B cell (primary cell): ENCODE results near the gene GFPT2. TPM values are rescaled to one million over a fixed set of nuclear protein-coding genes. Genes with fewer than 3 reads are reported as not detected.

Experiments used
- ATAC-seq: fragments of 200-7000 bp; cut with Tn5 transposase; one replicate; pipeline ENCODE4 v1.10.0; 2021; ENCODE audit warnings: low read depth, mild to moderate bottlenecking, moderate number of reproducible peaks, moderate library complexity
- CTCF ChIA-PET: fragments of 350-600 bp; sonication (Branson Sonifier 250); formaldehyde crosslinking; loops from one replicate; lab custom pipeline; 2021; ENCODE audit warnings: antibody characterized with exemption, inconsistent platforms; lab: Charles Lee
- POLR2A ChIA-PET: fragments of 350-600 bp; sonication (Branson Sonifier 250); formaldehyde crosslinking; loops from one replicate; lab custom pipeline; 2021; ENCODE audit warnings: antibody characterized with exemption; lab: Charles Lee
- DNase-seq: peaks from one replicate; pipeline ENCODE4 v3.0.0; 2013
- H2AFZ ChIP-seq: 2 replicates; pipeline ENCODE4 v1.6.1; 2012; ENCODE audit warnings: mild to moderate bottlenecking, low read depth, low read length; ENCODE audit not compliant: insufficient read depth, poor library complexity, severe bottlenecking
- H3K27ac ChIP-seq, 2 donors: 1 replicate in 1 of 2; 2 replicates in 1 of 2; pipeline ENCODE4 v1.5.1; 2012 to 2013; ENCODE audit warnings: low read length in 2 of 2, mild to moderate bottlenecking in 2 of 2, moderate library complexity in 1 of 2
- H3K27me3 ChIP-seq, 4 experiments: fragments of 200-600 bp in 1 of 4; sonication (generic) in 1 of 4; replicated peaks in 1 of 4; 1 replicate in 2 of 4; 2 replicates in 2 of 4; pipeline versions ENCODE4 v1.6.1 to v1.7.0; 2013 to 2016; ENCODE audit warnings: low read length in 3 of 4, mild to moderate bottlenecking in 2 of 4, mixed read lengths in 1 of 4, moderate library complexity in 1 of 4; ENCODE audit not compliant: insufficient read depth in 4 of 4, control insufficient read depth in 3 of 4; ENCODE audit errors: control extremely low read depth in 1 of 4
- H3K36me3 ChIP-seq, 2 experiments: replicated peaks in 1 of 2; 1 replicate in 1 of 2; 2 replicates in 1 of 2; pipeline versions ENCODE4 v1.6.1 to v1.7.1; 2013; ENCODE audit warnings: low read length in 1 of 2; ENCODE audit not compliant: insufficient read depth in 2 of 2, control insufficient read depth in 1 of 2; ENCODE audit errors: control extremely low read depth in 1 of 2, extremely low read depth in 1 of 2
- H3K4me1 ChIP-seq, 2 donors: fragments of 200-600 bp in 1 of 2; sonication (generic) in 1 of 2; 1 replicate in 1 of 2; 2 replicates in 1 of 2; pipeline versions ENCODE4 v1.5.1 to v1.6.1; 2013 to 2017; ENCODE audit warnings: low read length in 2 of 2; ENCODE audit not compliant: control insufficient read depth in 2 of 2, insufficient read depth in 2 of 2
- H3K4me2 ChIP-seq: replicated peaks from 2 replicates; pipeline ENCODE3; 2012; ENCODE audit warnings: mild to moderate bottlenecking, low read depth, low read length; ENCODE audit not compliant: poor library complexity, severe bottlenecking
- H3K4me3 ChIP-seq, 5 experiments: fragments of 200-600 bp in 1 of 5; sonication (generic) in 1 of 5; 1 replicate in 3 of 5; 2 replicates in 2 of 5; pipeline versions ENCODE4 v1.5.1 to v1.7.0; 2011 to 2016; ENCODE audit warnings: low read length in 4 of 5, mild to moderate bottlenecking in 4 of 5, low read depth in 2 of 5, control low read depth in 1 of 5, moderate library complexity in 1 of 5; ENCODE audit not compliant: insufficient read depth in 1 of 5; ENCODE audit errors: control extremely low read depth in 1 of 5, extremely low read depth in 1 of 5
- H3K79me2 ChIP-seq: fragments of 200-600 bp; sonication (generic); one replicate; pipeline ENCODE4 v1.6.0; 2016; ENCODE audit warnings: low read length; ENCODE audit not compliant: control insufficient read depth, insufficient read depth
- H3K9ac ChIP-seq: fragments of 200-600 bp; sonication (generic); 2 replicates; pipeline ENCODE4 v1.6.1; 2017; ENCODE audit warnings: mild to moderate bottlenecking, low read length, moderate library complexity
- H3K9me3 ChIP-seq, 3 donors: one replicate each; pipeline versions ENCODE4 v1.6.1 to v1.7.1; 2013; ENCODE audit warnings: low read length in 2 of 3; ENCODE audit not compliant: control insufficient read depth in 2 of 3, insufficient read depth in 1 of 3; ENCODE audit errors: control extremely low read depth in 1 of 3
- H4K20me1 ChIP-seq: 2 replicates; pipeline ENCODE4 v1.6.0; 2012; ENCODE audit warnings: mild to moderate bottlenecking, low read length; ENCODE audit not compliant: insufficient read depth, control insufficient read depth, poor library complexity, severe bottlenecking
- H3K27ac Mint-ChIP-seq: one replicate; pipeline ENCODE4 v1.8.0; 2021; ENCODE audit warnings: mixed read lengths
- H3K27me3 Mint-ChIP-seq: one replicate; pipeline ENCODE4 v1.8.0; 2021; ENCODE audit warnings: mixed read lengths
- H3K4me1 Mint-ChIP-seq: one replicate; pipeline ENCODE4 v1.8.0; 2021; ENCODE audit warnings: mixed read lengths
- H3K4me3 Mint-ChIP-seq: one replicate; pipeline ENCODE4 v1.8.0; 2021; ENCODE audit warnings: mixed read lengths
- H3K9me3 Mint-ChIP-seq: one replicate; pipeline ENCODE4 v1.8.0; 2022; ENCODE audit warnings: mixed read lengths; ENCODE audit not compliant: insufficient read depth
- EZH2 ChIP-seq: IDR thresholded peaks from 2 replicates; pipeline ENCODE4 v1.6.1; 2012; ENCODE audit warnings: borderline replicate concordance, low read depth, mild to moderate bottlenecking, moderate library complexity, low read length; ENCODE audit not compliant: insufficient read depth, poor library complexity, severe bottlenecking
- WGBS: methylation state at CpG from one replicate; pipeline ENCODE4 v1.1.5; 2013; ENCODE audit warnings: missing lambda C conversion rate; ENCODE audit not compliant: insufficient coverage; 5-methylcytosine and 5-hydroxymethylcytosine counted together
- intact Hi-C: fragments of 100-400 bp; cut with micrococcal nuclease; formaldehyde crosslinking; loops from one replicate; pipeline ENCODE4 v1.10.0; 2022
- polyA plus RNA-seq: library from polyadenylated mRNA; depleted of rRNA; stranded (reverse); fragments of >200 nt; gene quantifications from 2 replicates; pipeline ENCODE4 v1.2.3, GENCODE V29; 2012
- total RNA-seq, 2 donors: library from RNA; stranded (reverse); fragments of 120-200 nt in 1 of 2; gene quantifications; 1 replicate in 1 of 2; 2 replicates in 1 of 2; pipeline versions ENCODE4 v1.2.3 to v1.2.4, GENCODE V29; 2013 to 2022
- TF ChIP-seq, protein P1 (sequence below): fragments of 200-600 bp; IDR thresholded peaks from one replicate; pipeline ENCODE4 v1.8.0; 2022; ENCODE audit warnings: antibody characterized with exemption, mild to moderate bottlenecking

GFPT2 gene
- total and polyA plus RNA-seq, 2 donors (not counting 1 experiment from before 2014, with no cell fraction given) = 0.03 to 2.8 TPM

GRCh38 chr5:180340856-180341255 lies 12.3 kb downstream of the GFPT2 start:
- Histone ChIP-seq H3K9ac (no peak overlapping the region), H3K27me3 (no peaks in the 10 kb centered on the region), H3K4me2 (no peak overlapping the region), H3K79me2 (no peaks in the 10 kb centered on the region), H3K9me3 (no peaks in the 10 kb centered on the region), H3K27ac (no peak overlapping the region), H3K36me3 (no peaks in the 10 kb centered on the region), H2AFZ (no peak overlapping the region), H3K4me3 (no peak overlapping the region), H3K4me1 (no peaks in the 10 kb centered on the region), H4K20me1 (no peaks in the 10 kb centered on the region)
- no peak for ATAC-seq
- Mint-ChIP-seq H3K9me3 (no peaks in the 10 kb centered on the region), H3K4me3 (no peak overlapping the region), H3K27ac (no peak overlapping the region), H3K27me3 (peaks cover 28% of the 10 kb centered on the region), H3K4me1 (no peaks in the 10 kb centered on the region)
- intact Hi-C loops = no loop called here
- WGBS = 95% methylated on average over 5 of the region's 9 CpGs
- TF ChIP-seq, protein P1, sequence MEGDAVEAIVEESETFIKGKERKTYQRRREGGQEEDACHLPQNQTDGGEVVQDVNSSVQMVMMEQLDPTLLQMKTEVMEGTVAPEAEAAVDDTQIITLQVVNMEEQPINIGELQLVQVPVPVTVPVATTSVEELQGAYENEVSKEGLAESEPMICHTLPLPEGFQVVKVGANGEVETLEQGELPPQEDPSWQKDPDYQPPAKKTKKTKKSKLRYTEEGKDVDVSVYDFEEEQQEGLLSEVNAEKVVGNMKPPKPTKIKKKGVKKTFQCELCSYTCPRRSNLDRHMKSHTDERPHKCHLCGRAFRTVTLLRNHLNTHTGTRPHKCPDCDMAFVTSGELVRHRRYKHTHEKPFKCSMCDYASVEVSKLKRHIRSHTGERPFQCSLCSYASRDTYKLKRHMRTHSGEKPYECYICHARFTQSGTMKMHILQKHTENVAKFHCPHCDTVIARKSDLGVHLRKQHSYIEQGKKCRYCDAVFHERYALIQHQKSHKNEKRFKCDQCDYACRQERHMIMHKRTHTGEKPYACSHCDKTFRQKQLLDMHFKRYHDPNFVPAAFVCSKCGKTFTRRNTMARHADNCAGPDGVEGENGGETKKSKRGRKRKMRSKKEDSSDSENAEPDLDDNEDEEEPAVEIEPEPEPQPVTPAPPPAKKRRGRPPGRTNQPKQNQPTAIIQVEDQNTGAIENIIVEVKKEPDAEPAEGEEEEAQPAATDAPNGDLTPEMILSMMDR = no peak
- ChIA-PET POLR2A (no interaction called here), CTCF (interaction anchor here (3.7 kb wide), 1 partner anchor 12 kb away, joined by 11 read pairs; no protein-coding TSS in a partner anchor)
- no peak for DNase-seq

DNA sequence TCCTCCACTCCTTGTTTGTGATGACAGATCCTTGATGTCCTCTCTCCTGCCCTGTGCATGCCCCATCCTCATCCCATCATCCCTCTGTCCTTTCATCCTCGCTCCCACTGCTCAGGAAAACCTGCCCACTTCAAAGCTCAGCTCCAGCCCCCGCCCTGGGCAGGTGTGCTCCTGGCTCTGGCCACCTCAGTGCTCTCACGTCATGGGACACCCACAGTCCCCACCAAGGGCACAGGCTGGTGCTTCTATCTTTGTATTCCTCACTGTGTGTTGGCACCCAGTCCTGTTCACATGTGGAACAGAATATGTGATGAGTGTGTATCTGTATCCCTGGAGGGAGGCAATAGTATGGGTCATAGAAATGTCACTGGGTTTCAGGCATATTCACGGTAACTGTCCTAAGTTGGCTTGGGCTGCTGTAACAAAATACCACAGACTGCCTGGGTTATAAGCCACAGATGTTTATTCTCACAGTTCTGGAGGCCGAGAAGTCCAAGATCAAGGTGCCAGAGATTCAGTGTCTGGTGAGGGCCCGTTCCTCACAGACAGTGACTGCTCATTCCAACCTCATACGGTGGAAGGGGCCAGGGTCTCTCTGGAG lies 13.5 kb downstream of the GFPT2 start:
- H3K27ac Mint-ChIP-seq = no peak overlapping the region
- CTCF ChIA-PET = interaction anchor here (0.6 kb wide), 1 partner anchor 47 kb away, joined by 4 read pairs; no protein-coding TSS in a partner anchor

More for the DNA sequence above, 13.5 kb downstream of the GFPT2 start:
- no peak overlapping the region for H3K9ac ChIP-seq
- POLR2A ChIA-PET = no interaction called here
- no peaks in the 10 kb centered on the region for H3K36me3 ChIP-seq
- H3K79me2 ChIP-seq = no peaks in the 10 kb centered on the region
- no peaks in the 10 kb centered on the region for H3K4me1 Mint-ChIP-seq
- H3K27me3 ChIP-seq = no peaks in the 10 kb centered on the region
- TF ChIP-seq, protein P1 = no peak
- no peak for TF ChIP-seq EZH2
- H3K9me3 Mint-ChIP-seq = no peaks in the 10 kb centered on the region
- DNase-seq = no peak
- no peak overlapping the region for H3K4me3 ChIP-seq
- H3K9me3 ChIP-seq = no peaks in the 10 kb centered on the region
- peaks cover 24% of the 10 kb centered on the region for H3K27me3 Mint-ChIP-seq
- ATAC-seq = no peak
- H2AFZ ChIP-seq = no peak overlapping the region
- no peak overlapping the region for H3K27ac ChIP-seq
- no peaks in the 10 kb centered on the region for H3K4me1 ChIP-seq
- 86% methylated on average over 5 of the region's 7 CpGs for WGBS
- intact Hi-C loops = no loop called here
- H3K4me2 ChIP-seq = no peak overlapping the region
- no peak overlapping the region for H3K4me3 Mint-ChIP-seq
- H4K20me1 ChIP-seq = no peaks in the 10 kb centered on the region
